ENCODE measurements around the gene HYAL3. TPM values are rescaled to one million over a fixed set of nuclear protein-coding genes. Genes with fewer than 3 reads are reported as not detected.

The HYAL3 gene
- total and polyA plus RNA-seq, 2 of the 8 experiments (the other 6 are each of a cell fraction or from before 2014, with no cell fraction given) = 3.2 to 12.2 TPM

- ChIA-PET POLR2A (ENCODE audit: partially characterized antibody) (interaction anchor here (0.6 to 9.6 kb wide), 14 partner anchors 8 to 747 kb away, joined by 3 to 122 read pairs (median 4); partner anchors contain the start of gene IFRD2), CTCF (ENCODE audit: partially characterized antibody) (interaction anchor here (0.6 to 53.5 kb wide), 24 partner anchors 9 to 484 kb away, joined by 3 to 2149 read pairs (median 4); partner anchors contain the start of genes GNAI2, GNAT1, HYAL2 and IFRD2)
- FAIRE-seq = peak; percentile 88
- H3K23ac ChIP-seq (ENCODE audit: insufficient read length) = no peak overlapping the region
- H2BK20ac ChIP-seq (ENCODE audit: low read length) = no peak overlapping the region
- H3K4me2 ChIP-seq (ENCODE audit: insufficient read depth in 1 of 2, low read depth in 2 of 2, low read length in 2 of 2) = peak overlapping the region; percentile 53 to 86
- peaks cover 27 to 54% (median 43%) of the 10 kb centered on the region in 4 experiments for H3K27me3 ChIP-seq (replicated peaks in 1 of 4; ENCODE audit: control insufficient read depth in 3 of 4, extremely low read depth in 1 of 4, insufficient read depth in 3 of 4, low read length in 3 of 4)
- H2BK12ac ChIP-seq (ENCODE audit: low read depth, low read length) = 0 out of 2 replicates have a peak overlapping the region, but pooled peaks have one; percentile 81
- H3K23me2 ChIP-seq (ENCODE audit: low read depth, low read length) = peaks cover 2% of the 10 kb centered on the region; the same call in 1 of the 2 replicates
- no peaks in the 10 kb centered on the region for H3K79me1 ChIP-seq (ENCODE audit: low read depth, low read length)
- H4K91ac ChIP-seq (replicated peaks; ENCODE audit: insufficient read length, low read length) = peak overlapping the region; percentile 90
- H3K27ac ChIP-seq (ENCODE audit: low read depth, low read length) = no peak overlapping the region
- H2BK5ac ChIP-seq (ENCODE audit: low read depth, low read length) = no peak overlapping the region
- H3K36me3 ChIP-seq (ENCODE audit: control insufficient read depth in 2 of 4, insufficient read depth in 4 of 4, low read length in 3 of 4) = no peaks in the 10 kb centered on the region
- H4K20me1 ChIP-seq (replicated peaks in 1 of 2; ENCODE audit: control insufficient read depth in 1 of 2, insufficient read depth in 2 of 2, low read length in 2 of 2) = no peaks in the 10 kb centered on the region
- no peak overlapping the region for H4K8ac ChIP-seq (ENCODE audit: extremely low read depth, insufficient read depth, low read length)
- no peak overlapping the region for H3K18ac ChIP-seq (ENCODE audit: extremely low read depth, low read length)
- DNase-seq (ENCODE audit: low read depth in 1 of 2, low spot score in 2 of 2) = peak in 1 of 2 experiments; percentile 94
- no peak overlapping the region; the same call in 1 of the 2 replicates for H2BK15ac ChIP-seq (ENCODE audit: low read length)
- H3K14ac ChIP-seq (ENCODE audit: insufficient read length) = no peak overlapping the region
- peak overlapping the region in 2 of 4 experiments; percentile 32 to 61; a peak in 3 of 8 replicates for H3K4me3 ChIP-seq (ENCODE audit: extremely low read depth in 1 of 4, insufficient read depth in 2 of 4, low read depth in 3 of 4, low read length in 4 of 4)
- H3K9me3 ChIP-seq (ENCODE audit: insufficient read depth in 2 of 2, low read depth in 1 of 2, low read length in 1 of 2) = no peaks in the 10 kb centered on the region; a peak in 1 of 4 replicates
- no peak overlapping the region for H2BK120ac ChIP-seq (replicated peaks; ENCODE audit: low read depth, low read length)
- WGBS, 2 experiments (ENCODE audit: extremely low coverage in 1 of 2, insufficient coverage in 1 of 2, insufficient read length in 1 of 2, insufficient replicate concordance in 2 of 2, low coverage in 1 of 2, low lambda C conversion rate in 2 of 2, missing lambda C conversion rate in 1 of 2) = 29% methylated on average over 20 of the region's 26 CpGs; no CpG with 5 or more reads in 1 of the 2 experiments
- H2AK5ac ChIP-seq (ENCODE audit: low read depth, low read length) = no peak overlapping the region
- H3K79me2 ChIP-seq (ENCODE audit: control insufficient read depth in 1 of 2, insufficient read depth in 2 of 2, low read length in 2 of 2) = no peaks in the 10 kb centered on the region
- no peak overlapping the region for H3K56ac ChIP-seq (replicated peaks; ENCODE audit: insufficient read length, low read depth, low read length)
- H3K4me1 ChIP-seq (replicated peaks in 1 of 4; ENCODE audit: control insufficient read depth in 3 of 4, insufficient read depth in 4 of 4, low read length in 3 of 4) = peaks cover 0 to 13% (median 12%) of the 10 kb centered on the region in 4 experiments; a peak in 5 of 7 replicates
- H2AFZ ChIP-seq (ENCODE audit: low read length) = no peak overlapping the region
- peak overlapping the region; percentile 44 for H3K4ac ChIP-seq (replicated peaks; ENCODE audit: insufficient read length, low read depth, low read length)
- no peak overlapping the region for H4K5ac ChIP-seq (ENCODE audit: insufficient read length, low read depth, low read length)
- H3K9ac ChIP-seq (replicated peaks in 1 of 4; ENCODE audit: extremely low read depth in 1 of 4, low read depth in 3 of 4, low read length in 3 of 4) = no peak overlapping the region; a peak in 1 of 7 replicates
- TF ChIP-seq CTCF (IDR thresholded peaks at IDR 0.05; ENCODE audit: control extremely low read depth in 1 of 3, insufficient read depth in 1 of 3, low read depth in 1 of 3, low read length in 3 of 3) (peak in 2 of 3 experiments; percentile 85 to 93; a peak in 3 of 4 replicates), MAX (IDR thresholded peaks at IDR 0.05) (peak; percentile 31; the same call in 1 of the 2 replicates), TCF12 (IDR thresholded peaks at IDR 0.05; ENCODE audit: low read depth, low read length) (no peak), E2F6 (IDR thresholded peaks at IDR 0.05) (peak; percentile 58), SIN3A (conservative IDR thresholded peaks at IDR 0.05 in 1 of 2, IDR thresholded peaks at IDR 0.05 in 1 of 2; ENCODE audit: low read depth in 1 of 2, low read length in 2 of 2) (peak in 1 of 2 experiments; percentile 51; a peak in 1 of 4 replicates), CREB1 (IDR thresholded peaks at IDR 0.05) (peak; percentile 82), GTF2F1 (IDR thresholded peaks at IDR 0.05; ENCODE audit: borderline replicate concordance, low read depth, low read length) (no peak)
These were observed 24.7 kb downstream of the HYAL3 start for GRCh38 chr3:50274371-50275104.

Measured in H1 (cell line).